ENCODE measurements around the gene RABL6. TPM values are rescaled to one million over a fixed set of nuclear protein-coding genes. Genes with fewer than 3 reads are reported as not detected.
"Not testable (repeated sequence)": the region's sequence is repeated elsewhere in the genome, so short reads cannot be mapped to it uniquely, and the experiment has no call there.

The RABL6 gene
- total RNA-seq, 1 donor from 2014 or later: 71.2 TPM

DNA sequence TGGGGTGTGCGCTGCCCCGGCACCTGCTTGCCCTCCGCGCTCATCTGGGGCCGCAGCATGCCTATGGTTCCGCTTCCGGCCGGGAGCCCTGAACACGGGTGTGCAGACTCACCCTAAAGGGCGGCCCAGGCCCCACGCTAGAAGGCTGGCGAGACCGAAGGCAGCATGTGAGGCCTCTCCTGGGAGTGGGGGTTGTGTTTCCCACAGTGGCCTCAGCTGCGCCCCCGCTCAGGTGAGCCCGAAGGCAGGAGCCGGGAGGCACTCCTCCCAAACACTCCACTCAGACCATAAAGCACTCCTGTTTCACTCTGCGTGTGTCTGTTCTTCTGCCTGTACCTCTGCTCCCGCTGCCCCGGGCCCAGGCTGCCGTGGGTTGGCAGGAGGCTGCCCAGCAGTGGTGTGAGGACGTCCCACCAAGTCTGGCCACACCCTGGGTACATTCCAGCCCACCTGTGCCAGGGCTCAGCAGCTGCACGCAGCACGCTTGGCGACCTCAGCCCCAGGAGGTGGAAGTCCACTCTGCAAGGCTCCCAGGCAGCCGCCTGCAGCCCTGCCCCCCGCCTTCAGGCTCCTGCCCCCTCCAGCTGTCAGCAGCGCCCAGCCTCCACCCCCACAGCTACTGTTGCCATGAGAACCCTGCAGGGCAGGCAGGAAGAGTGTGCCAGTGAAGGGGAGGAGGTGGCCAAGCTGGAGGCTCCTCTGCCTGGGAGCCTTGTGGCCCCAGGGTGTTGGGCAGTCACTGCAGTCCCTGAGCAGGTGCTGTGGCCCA is 33.3 kb downstream of the RABL6 start:
- Mint-ChIP-seq H3K9me3 (no peaks in the 10 kb centered on the region), H3K27ac (peak overlapping the region; percentile 46), H3K36me3 (no peaks in the 10 kb centered on the region), H3K4me1 (peaks cover 23% of the 10 kb centered on the region), H3K27me3 (ENCODE audit: insufficient read depth, low read depth) (peaks cover 15% of the 10 kb centered on the region), H3K4me3 (no peak overlapping the region)
- DNase-seq (ENCODE audit: low spot score): peak; percentile 51
- TF ChIP-seq, protein P1, sequence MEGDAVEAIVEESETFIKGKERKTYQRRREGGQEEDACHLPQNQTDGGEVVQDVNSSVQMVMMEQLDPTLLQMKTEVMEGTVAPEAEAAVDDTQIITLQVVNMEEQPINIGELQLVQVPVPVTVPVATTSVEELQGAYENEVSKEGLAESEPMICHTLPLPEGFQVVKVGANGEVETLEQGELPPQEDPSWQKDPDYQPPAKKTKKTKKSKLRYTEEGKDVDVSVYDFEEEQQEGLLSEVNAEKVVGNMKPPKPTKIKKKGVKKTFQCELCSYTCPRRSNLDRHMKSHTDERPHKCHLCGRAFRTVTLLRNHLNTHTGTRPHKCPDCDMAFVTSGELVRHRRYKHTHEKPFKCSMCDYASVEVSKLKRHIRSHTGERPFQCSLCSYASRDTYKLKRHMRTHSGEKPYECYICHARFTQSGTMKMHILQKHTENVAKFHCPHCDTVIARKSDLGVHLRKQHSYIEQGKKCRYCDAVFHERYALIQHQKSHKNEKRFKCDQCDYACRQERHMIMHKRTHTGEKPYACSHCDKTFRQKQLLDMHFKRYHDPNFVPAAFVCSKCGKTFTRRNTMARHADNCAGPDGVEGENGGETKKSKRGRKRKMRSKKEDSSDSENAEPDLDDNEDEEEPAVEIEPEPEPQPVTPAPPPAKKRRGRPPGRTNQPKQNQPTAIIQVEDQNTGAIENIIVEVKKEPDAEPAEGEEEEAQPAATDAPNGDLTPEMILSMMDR (IDR thresholded peaks at IDR 0.05): no peak
- TF ChIP-seq EZH2 (IDR thresholded peaks at IDR 0.05) (no peak), EZH2phosphoT487 (IDR thresholded peaks at IDR 0.05) (no peak)
- Histone ChIP-seq H3K4me3 (no peak overlapping the region), H3K27me3 (peaks cover 9% of the 10 kb centered on the region), H3F3A (ENCODE audit: low read depth) (peaks cover 28% of the 10 kb centered on the region), H3K79me2 (ENCODE audit: low read depth) (no peaks in the 10 kb centered on the region), H3K9me3 (ENCODE audit: low read depth) (no peaks in the 10 kb centered on the region), H3K4me1 (peaks cover 23% of the 10 kb centered on the region), H2AFZ (replicated peaks) (no peak overlapping the region), H4K20me1 (ENCODE audit: low read depth) (peaks cover 40% of the 10 kb centered on the region), H3K27ac (peak overlapping the region; percentile 74), H3K9ac (no peak overlapping the region), H3K36me3 (no peaks in the 10 kb centered on the region), H3K4me2 (peak overlapping the region; percentile 14)

DNA sequence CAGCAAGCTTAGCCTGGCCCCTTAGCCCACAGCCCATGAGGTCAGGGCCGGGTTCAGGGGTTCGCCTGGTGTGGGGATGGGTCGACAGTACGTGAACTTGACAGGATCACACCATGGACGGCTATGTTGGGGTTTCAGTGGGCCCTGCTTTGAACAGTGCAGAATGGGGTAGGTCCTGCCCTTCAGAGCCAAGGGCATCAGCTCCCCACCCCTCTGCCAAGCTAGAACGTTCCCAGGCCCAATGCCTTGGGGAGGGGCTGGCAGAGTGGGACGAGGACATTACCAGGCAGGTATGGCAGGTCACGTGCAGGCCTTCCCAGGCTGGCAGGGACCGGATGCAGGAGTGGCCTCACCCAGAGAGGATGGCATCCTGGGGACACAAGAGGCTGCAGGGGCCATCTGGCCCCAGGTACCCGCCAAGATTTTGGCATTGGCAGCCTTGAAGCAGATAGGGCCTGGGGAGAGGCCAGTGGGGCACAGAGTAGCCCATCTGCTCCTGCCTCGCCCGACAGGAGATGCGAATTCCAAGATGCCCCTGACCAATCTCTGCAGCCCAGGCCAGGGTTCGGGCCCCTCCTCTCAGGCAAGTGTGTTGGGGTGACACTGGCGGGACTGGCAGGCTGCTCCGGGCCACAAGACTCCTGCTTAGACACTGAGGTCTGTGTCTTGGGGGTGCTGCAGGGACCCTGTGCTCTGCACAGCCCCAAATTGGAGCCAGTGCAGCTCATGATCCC is 34.1 kb downstream of the RABL6 start:
- peak overlapping the region; percentile 78 for H3K4me3 Mint-ChIP-seq
- not testable (repeated sequence) for H3K4me3 ChIP-seq; H3K27ac ChIP-seq; DNase-seq (ENCODE audit: low spot score); H2AFZ ChIP-seq (replicated peaks); H3K36me3 ChIP-seq; H3K9me3 ChIP-seq (ENCODE audit: low read depth); H3K79me2 ChIP-seq (ENCODE audit: low read depth); H3K9me3 Mint-ChIP-seq; H3K27ac Mint-ChIP-seq; H3K36me3 Mint-ChIP-seq; H3K9ac ChIP-seq
- H3K27me3 ChIP-seq: peaks cover 16% of the 10 kb centered on the region
- peaks cover 23% of the 10 kb centered on the region for H3K4me1 Mint-ChIP-seq
- H3K4me2 ChIP-seq: peak overlapping the region; percentile 64
- peaks cover 23% of the 10 kb centered on the region for H3K4me1 ChIP-seq
- peaks cover 26% of the 10 kb centered on the region for H3F3A ChIP-seq (ENCODE audit: low read depth)
- H3K27me3 Mint-ChIP-seq (ENCODE audit: insufficient read depth, low read depth): peaks cover 17% of the 10 kb centered on the region
- peaks cover 40% of the 10 kb centered on the region for H4K20me1 ChIP-seq (ENCODE audit: low read depth)

DNA sequence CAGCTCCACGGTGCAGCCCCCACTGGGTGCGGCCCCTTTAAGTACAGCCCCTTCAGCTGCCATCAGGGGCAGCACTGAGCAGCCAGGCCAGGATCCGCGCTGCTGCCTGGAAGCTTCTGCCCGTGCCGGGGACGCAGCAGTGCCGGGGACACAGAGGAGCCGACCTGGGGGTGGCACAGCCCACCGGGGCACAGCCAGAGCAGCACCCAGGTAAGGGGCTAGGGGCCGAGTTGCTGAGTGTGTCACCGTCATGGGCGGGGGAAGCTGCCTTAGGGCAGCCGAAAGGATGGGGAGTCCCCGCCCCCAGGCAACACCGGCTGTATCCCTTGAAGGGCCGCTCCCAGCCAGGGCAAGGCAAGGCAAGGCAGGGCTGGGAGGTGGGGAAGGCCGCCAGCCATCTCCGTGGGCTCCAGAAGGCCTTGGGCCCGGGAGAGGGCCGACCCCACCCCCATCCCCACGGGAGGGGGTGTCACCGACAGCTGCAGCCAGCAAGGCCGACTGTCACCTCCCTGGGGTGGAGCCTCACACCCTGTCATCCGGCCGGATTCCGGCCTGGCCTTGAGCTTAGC is 34.7 kb downstream of the RABL6 start, which contains the start of gene AJM1:
Gene AJM1, plus strand, starts transcription at position 99 of the 569 bp plus-strand sequence. CDS start 1,937 bp downstream, outside the sequence.
- H3F3A ChIP-seq (ENCODE audit: low read depth): peaks cover 28% of the 10 kb centered on the region
- H3K27ac Mint-ChIP-seq; H3K36me3 ChIP-seq; H3K9me3 Mint-ChIP-seq; H3K27ac ChIP-seq; H3K79me2 ChIP-seq (ENCODE audit: low read depth); H3K9ac ChIP-seq; H3K4me3 ChIP-seq; H3K36me3 Mint-ChIP-seq; H2AFZ ChIP-seq (replicated peaks); H3K9me3 ChIP-seq (ENCODE audit: low read depth): not testable (repeated sequence)
- peaks cover 40% of the 10 kb centered on the region for H4K20me1 ChIP-seq (ENCODE audit: low read depth)
- peaks cover 20% of the 10 kb centered on the region for H3K27me3 ChIP-seq
- H3K4me1 ChIP-seq: peaks cover 23% of the 10 kb centered on the region
- H3K4me2 ChIP-seq: peak within 1 kb of the TSS; percentile 64
- peak; percentile 87 for DNase-seq (ENCODE audit: low spot score)
- Mint-ChIP-seq H3K27me3 (ENCODE audit: insufficient read depth, low read depth) (peaks cover 18% of the 10 kb centered on the region), H3K4me3 (peak within 1 kb of the TSS; percentile 78), H3K4me1 (peaks cover 23% of the 10 kb centered on the region)
- TF ChIP-seq, protein P1 (IDR thresholded peaks at IDR 0.05): peak; percentile 80

DNA sequence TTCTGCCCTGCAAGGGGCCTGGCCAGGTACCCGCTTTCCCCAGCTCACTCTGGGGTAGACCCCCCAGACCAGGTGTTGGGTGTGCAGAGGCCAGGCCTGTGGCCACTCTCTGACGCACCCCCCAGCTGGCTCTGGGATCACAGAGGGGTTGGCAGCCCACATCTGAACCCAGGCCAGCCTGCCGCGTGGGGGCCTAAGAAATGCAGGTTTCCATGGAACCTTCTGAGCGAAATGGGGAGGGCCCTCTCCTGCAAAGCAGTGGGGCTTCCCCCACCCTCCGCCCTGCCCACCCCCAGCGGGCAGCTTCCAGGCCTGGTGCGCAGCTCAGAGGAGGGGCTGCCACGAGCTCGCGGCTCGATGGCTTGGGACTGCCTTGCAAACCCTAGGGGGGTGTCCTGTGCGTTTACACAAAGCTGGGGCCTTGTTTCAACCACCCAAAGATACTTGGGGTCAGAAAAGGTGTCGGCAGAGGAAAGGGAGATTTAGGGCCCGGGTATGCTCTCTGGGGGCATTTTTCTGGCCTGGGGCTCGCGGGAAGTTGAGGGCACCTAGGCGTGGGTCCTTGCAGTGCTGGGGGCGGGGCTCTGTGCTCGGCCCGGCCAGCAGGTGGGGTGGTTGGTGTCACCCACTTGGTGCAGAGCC is 35.5 kb downstream of the RABL6 start:
- Mint-ChIP-seq H3K4me3 (peak overlapping the region; percentile 27), H3K4me1 (peaks cover 23% of the 10 kb centered on the region), H3K27me3 (ENCODE audit: insufficient read depth, low read depth) (peaks cover 23% of the 10 kb centered on the region)
- H3K27ac Mint-ChIP-seq; H3K4me3 ChIP-seq; H3K79me2 ChIP-seq (ENCODE audit: low read depth); H3K27ac ChIP-seq; H3K9ac ChIP-seq; H3K9me3 Mint-ChIP-seq; H3K4me2 ChIP-seq; DNase-seq (ENCODE audit: low spot score); H3K36me3 Mint-ChIP-seq; H3K9me3 ChIP-seq (ENCODE audit: low read depth); H2AFZ ChIP-seq (replicated peaks); H3K36me3 ChIP-seq: not testable (repeated sequence)
- peaks cover 40% of the 10 kb centered on the region for H4K20me1 ChIP-seq (ENCODE audit: low read depth)
- peaks cover 20% of the 10 kb centered on the region for H3K27me3 ChIP-seq
- peaks cover 36% of the 10 kb centered on the region for H3F3A ChIP-seq (ENCODE audit: low read depth)
- H3K4me1 ChIP-seq: peaks cover 23% of the 10 kb centered on the region

Data from neural progenitor cell (in vitro differentiated cells).